Esophagus (tissue), 2 donors: Measurements from ENCODE around the gene ZNF98. TPM values are rescaled to one million over a fixed set of nuclear protein-coding genes. Genes with fewer than 3 reads are reported as not detected.

Source experiments
- polyA plus RNA-seq, 2 donors: library from polyadenylated mRNA; stranded (reverse); fragments of 200-250 nt; gene quantifications; one replicate each; pipeline ENCODE4 v1.2.3, GENCODE V29; 2013
- donor health status: healthy with polysubstance abuse.
- donor health status: Bipolar disorder and iron deficiency.

The ZNF98 gene
- polyA plus RNA-seq, 2 donors: 0.08 TPM; not detected in 1

Other genes with a start within 250 kb of the ZNF98 start
- under 1 TPM; 0.06 to 0.14 TPM for gene ZNF676, start 225.4 kb downstream of the ZNF98 start, polyA plus RNA-seq
- gene ZNF729, start 135.9 kb downstream of the ZNF98 start, polyA plus RNA-seq: not detected
- gene ZNF492, start 212.0 kb upstream of the ZNF98 start, polyA plus RNA-seq: under 1 TPM; 0.15 to 0.22 TPM